Left lung (tissue), 10 donors: Measurements from ENCODE around the gene KIAA0753. TPM values are rescaled to one million over a fixed set of nuclear protein-coding genes. Genes with fewer than 3 reads are reported as not detected.
"Not testable (repeated sequence)": the region's sequence is repeated elsewhere in the genome, so short reads cannot be mapped to it uniquely, and the experiment has no call there.

Experiments
- ATAC-seq: fragments of 200-7000 bp; cut with Tn5 transposase; one replicate; pipeline ENCODE4 v1.9.1; 2020; ENCODE audit warnings: moderate library complexity
- DNase-seq, 4 donors: peaks; one replicate each; pipeline ENCODE4 v3.0.0-alpha.2; 2013 to 2020
- H3K27ac ChIP-seq, 2 donors: fragments of 200-600 bp; sonication (generic) in 1 of 2; one replicate each; pipeline versions ENCODE4 v1.5.0 to v1.8.0; 2020 to 2021
- H3K27me3 ChIP-seq, 2 donors: fragments of 200-600 bp; sonication (generic) in 1 of 2; one replicate each; pipeline versions ENCODE4 v1.5.0 to v1.8.0; 2020 to 2021
- H3K36me3 ChIP-seq, 2 donors: fragments of 200-600 bp; sonication (generic) in 1 of 2; one replicate each; pipeline versions ENCODE4 v1.5.0 to v1.8.0; 2020 to 2021
- H3K4me1 ChIP-seq, 2 donors: fragments of 200-600 bp; one replicate each; pipeline ENCODE4 v1.8.0; 2021
- H3K4me3 ChIP-seq, 2 donors: fragments of 200-600 bp; sonication (generic) in 1 of 2; one replicate each; pipeline versions ENCODE4 v1.5.0 to v1.8.0; 2020 to 2021; ENCODE audit warnings: mild to moderate bottlenecking in 1 of 2
- H3K9me3 ChIP-seq, 2 donors: fragments of 200-600 bp; sonication (generic) in 1 of 2; one replicate each; pipeline versions ENCODE4 v1.5.0 to v1.8.0; 2020 to 2021
- CTCF ChIP-seq, 2 donors: fragments of 200-600 bp; sonication (generic) in 1 of 2; IDR thresholded peaks; one replicate each; pipeline versions ENCODE4 v1.5.0 to v1.8.0; 2021; ENCODE audit warnings: antibody characterized with exemption in 2 of 2
- intact Hi-C, 2 donors: fragments of 100-400 bp; cut with DNase I; formaldehyde crosslinking; loops; one replicate each; pipeline versions ENCODE4 v1.11.2 to v1.14.2; 2022
- polyA plus RNA-seq, 6 donors: library from polyadenylated mRNA; unstranded; fragments of 120-200 nt; gene quantifications; one replicate each; pipeline ENCODE4 v1.2.1, GENCODE V29; 2013; ENCODE audit not compliant: insufficient read length in 6 of 6
- total RNA-seq, 2 donors: library from RNA; stranded (reverse); fragmentation: NEBNext Ultra II Directional; extraction: Animal tissue kit (Norgen Biotek cat#: 25700); gene quantifications; one replicate each; pipeline ENCODE4 v1.2.1, GENCODE V29; 2021
- donor health status: DM: no; HTN: yes; CAD: no.
- donor health status: DM: no; HTN: no; CAD: no.

Gene KIAA0753
- total and polyA plus RNA-seq, 8 donors: 15.8 to 46.7 (median 37.4) TPM

- H3K4me3 ChIP-seq: no peak overlapping the region
- TF ChIP-seq CTCF (IDR thresholded peaks at IDR 0.05): no peak
- intact Hi-C loops: no loop called here
- peaks cover 3 to 40% of the 10 kb centered on the region in 2 donors for H3K36me3 ChIP-seq
- H3K9me3 ChIP-seq: no peaks in the 10 kb centered on the region
- ATAC-seq (no peak), DNase-seq (no peak)
- peaks cover 22 to 29% of the 10 kb centered on the region in 2 donors for H3K4me1 ChIP-seq
- H3K27ac ChIP-seq: peak overlapping the region; percentile 34 to 83
- H3K27me3 ChIP-seq: no peaks in the 10 kb centered on the region
Measured at GRCh38 chr17:6597727-6598126, 42.8 kb downstream of the KIAA0753 start.

GRCh38 chr17:6596941-6597340 lies 43.6 kb downstream of the KIAA0753 start:
- intact Hi-C loops: no loop called here
- H3K9me3 ChIP-seq: no peaks in the 10 kb centered on the region
- TF ChIP-seq CTCF (IDR thresholded peaks at IDR 0.05): no peak
- H3K36me3 ChIP-seq: peaks cover 3 to 32% of the 10 kb centered on the region in 2 donors
- no peak overlapping the region for H3K4me3 ChIP-seq
- ATAC-seq (peak; percentile 45), DNase-seq (no peak)
- H3K4me1 ChIP-seq: peaks cover 22 to 29% of the 10 kb centered on the region in 2 donors
- no peaks in the 10 kb centered on the region for H3K27me3 ChIP-seq
- H3K27ac ChIP-seq: peak overlapping the region in 1 of 2 donors; percentile 2

GRCh38 chr17:6596511-6596910 lies 44.0 kb downstream of the KIAA0753 start:
- TF ChIP-seq CTCF (IDR thresholded peaks at IDR 0.05): no peak
- H3K9me3 ChIP-seq: no peaks in the 10 kb centered on the region
- no peak overlapping the region for H3K4me3 ChIP-seq
- H3K36me3 ChIP-seq: peaks cover 3 to 35% of the 10 kb centered on the region in 2 donors
- peaks cover 23 to 29% of the 10 kb centered on the region in 2 donors for H3K4me1 ChIP-seq
- H3K27ac ChIP-seq: no peak overlapping the region
- DNase-seq: no peak
- H3K27me3 ChIP-seq: no peaks in the 10 kb centered on the region
- ATAC-seq: no peak
- intact Hi-C loops: no loop called here

GRCh38 chr17:6596081-6596480 lies 44.4 kb downstream of the KIAA0753 start:
- Histone ChIP-seq H3K4me1 (peaks cover 25 to 33% of the 10 kb centered on the region in 2 donors), H3K36me3 (peaks cover 3 to 37% of the 10 kb centered on the region in 2 donors), H3K9me3 (no peaks in the 10 kb centered on the region), H3K4me3 (no peak overlapping the region), H3K27ac (no peak overlapping the region), H3K27me3 (no peaks in the 10 kb centered on the region)
- TF ChIP-seq CTCF (IDR thresholded peaks at IDR 0.05): no peak
- DNase-seq: no peak
- ATAC-seq: no peak
- intact Hi-C loops: no loop called here

GRCh38 chr17:6593371-6593770 lies 47.1 kb downstream of the KIAA0753 start:
- H3K27me3 ChIP-seq, H3K27ac ChIP-seq, DNase-seq, H3K4me3 ChIP-seq, intact Hi-C loops, H3K9me3 ChIP-seq, ATAC-seq: not testable (repeated sequence)
- Histone ChIP-seq H3K4me1 (peaks cover 12 to 13% of the 10 kb centered on the region in 2 donors), H3K36me3 (peaks cover 9 to 61% of the 10 kb centered on the region in 2 donors)

GRCh38 chr17:6592173-6592572 lies 48.3 kb downstream of the KIAA0753 start:
- DNase-seq: peak in 1 of 4 donors; percentile 53
- peak; percentile 91 for ATAC-seq
- Histone ChIP-seq H3K27ac (peak overlapping the region in 1 of 2 donors; percentile 66), H3K4me3 (no peak overlapping the region), H3K4me1 (peaks cover 2 to 6% of the 10 kb centered on the region in 2 donors), H3K9me3 (no peaks in the 10 kb centered on the region), H3K36me3 (peaks cover 9 to 73% of the 10 kb centered on the region in 2 donors), H3K27me3 (no peaks in the 10 kb centered on the region)
- no peak for TF ChIP-seq CTCF (IDR thresholded peaks at IDR 0.05)
- intact Hi-C loops: no loop called here
